Transverse colon (tissue), 4 donors: ENCODE measurements around the gene LBHD2. TPM values are rescaled to one million over a fixed set of nuclear protein-coding genes. Genes with fewer than 3 reads are reported as not detected.

Experiments used
- DNase-seq: peaks from one replicate; pipeline ENCODE4 v3.0.0-alpha.2; 2019
- H3K27ac ChIP-seq, 4 donors: fragments of 200-600 bp; sonication (generic); 2 replicates each; pipeline ENCODE4 v1.5.1; 2016 to 2018; ENCODE audit warnings: inconsistent platforms in 4 of 4
- H3K27me3 ChIP-seq: fragments of 200-600 bp; sonication (generic); 2 replicates; pipeline ENCODE4 v1.5.1; 2017; ENCODE audit warnings: inconsistent platforms
- H3K36me3 ChIP-seq, 4 donors: fragments of 200-600 bp; sonication (generic); 2 replicates each; pipeline ENCODE4 v1.5.1; 2017 to 2019; ENCODE audit warnings: inconsistent platforms in 4 of 4
- H3K4me1 ChIP-seq, 4 donors: fragments of 200-600 bp; sonication (generic); 2 replicates each; pipeline ENCODE4 v1.5.1; 2017 to 2020; ENCODE audit warnings: inconsistent platforms in 4 of 4
- H3K4me3 ChIP-seq, 4 donors: fragments of 200-600 bp; sonication (generic); 1 replicate in 1 of 4; 2 replicates in 3 of 4; pipeline versions ENCODE4 v1.5.1 to v1.6.1; 2017 to 2019; ENCODE audit warnings: inconsistent platforms in 4 of 4
- H3K9me3 ChIP-seq, 2 donors: fragments of 200-600 bp; sonication (generic); 2 replicates each; pipeline ENCODE4 v1.5.1; 2017 to 2019; ENCODE audit warnings: inconsistent platforms in 2 of 2
- CTCF ChIP-seq, 5 experiments: fragments of 200-600 bp in 3 of 5; fragments of 450-650 bp in 2 of 5; sonication (generic) in 3 of 5; IDR thresholded peaks; 1 replicate in 2 of 5; 2 replicates in 3 of 5; pipeline ENCODE4 v1.5.1; 2016 to 2017; ENCODE audit warnings: antibody characterized with exemption in 5 of 5, inconsistent platforms in 3 of 5, mild to moderate bottlenecking in 2 of 5, moderate library complexity in 1 of 5
- EP300 ChIP-seq: sonication (generic); formaldehyde crosslinking; IDR thresholded peaks from one replicate; pipeline ENCODE4 v1.6.1; 2017; ENCODE audit warnings: antibody characterized with exemption, low read depth
- POLR2A ChIP-seq: fragments of 450-650 bp; IDR thresholded peaks from one replicate; pipeline ENCODE4 v1.6.1; 2016; ENCODE audit warnings: antibody characterized with exemption, mild to moderate bottlenecking, moderate library complexity
- POLR2AphosphoS5 ChIP-seq, 3 donors: sonication (generic); formaldehyde crosslinking; IDR thresholded peaks; one replicate each; pipeline ENCODE4 v1.6.1; 2016; ENCODE audit warnings: antibody characterized with exemption in 3 of 3
- WGBS, 2 donors: methylation state at CpG; one replicate each; pipeline ENCODE4 v1.1.5; 2018; ENCODE audit warnings: low coverage in 1 of 2; 5-methylcytosine and 5-hydroxymethylcytosine counted together
- in situ Hi-C, 4 donors: fragments of 200-750 bp; cut with MboI; loops; one replicate each; pipeline versions ENCODE4 v1.15.0 to v1.15.1; 2017; ENCODE audit warnings: low sequenced_read_pairs in 3 of 4, low pct_ligation_motif_present in 1 of 4, low pct_unique_long_range_greater_than_20kb in 1 of 4
- intact Hi-C: fragments of 100-400 bp; cut with DNase I; formaldehyde crosslinking; loops from one replicate; pipeline ENCODE4 v1.15.1; 2023; ENCODE audit warnings: low total_unique reads
- total RNA-seq, 4 donors: library from RNA; depleted of rRNA; stranded (reverse); fragments of >200 nt; gene quantifications; one replicate each; pipeline ENCODE4 v1.1.0, GENCODE V29; 2016

Gene LBHD2
- total RNA-seq, 4 donors from 2014 or later: not detected

DNA sequence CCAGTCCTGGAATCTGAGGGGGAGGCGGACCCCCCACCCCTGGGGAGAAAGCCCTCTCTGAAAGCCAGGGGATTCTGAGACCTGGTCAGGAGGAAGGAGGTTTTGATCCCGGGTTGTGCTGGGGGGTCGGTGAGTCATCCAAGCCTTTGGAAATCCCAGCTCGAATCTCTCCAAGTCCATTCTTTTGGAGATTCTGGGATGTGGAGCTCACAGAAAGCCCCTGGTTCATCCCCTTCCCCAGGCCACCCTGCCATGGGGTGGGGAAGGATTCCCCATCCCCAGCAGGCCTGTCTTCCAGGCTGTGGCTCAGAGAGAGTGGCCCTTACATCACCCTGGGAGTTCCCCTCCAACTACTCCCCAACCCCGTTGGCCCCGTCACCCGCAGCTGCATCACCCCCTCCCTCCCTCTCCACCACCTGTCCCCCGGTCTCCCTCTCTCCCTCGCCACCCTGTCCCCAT is 24.8 kb downstream of the LBHD2 start:
- DNase-seq: peak; percentile 66
- in situ Hi-C loops (loop anchor here in 3 of 4 donors (10.0 kb wide), 2 partner anchors 176 to 186 kb away; no protein-coding TSS in a partner anchor), intact Hi-C loops (loop anchor here (1.0 kb wide), 1 partner anchor 26 kb away; no protein-coding TSS in a partner anchor)
- WGBS, 2 donors: 41 to 44% methylated on average over 3 to 8 of the region's 9 CpGs
- Histone ChIP-seq H3K27ac (peak overlapping the region; percentile 25 to 44 (median 37)), H3K9me3 (no peaks in the 10 kb centered on the region), H3K4me1 (peaks cover 12 to 57% (median 36%) of the 10 kb centered on the region in 4 donors), H3K4me3 (no peak overlapping the region), H3K27me3 (peaks cover 11% of the 10 kb centered on the region), H3K36me3 (no peaks in the 10 kb centered on the region)
- no peak for TF ChIP-seq POLR2A
- no peak for TF ChIP-seq POLR2AphosphoS5 (IDR thresholded peaks at IDR 0.05)
- TF ChIP-seq CTCF (IDR thresholded peaks at IDR 0.05): no peak
- TF ChIP-seq EP300: no peak

DNA sequence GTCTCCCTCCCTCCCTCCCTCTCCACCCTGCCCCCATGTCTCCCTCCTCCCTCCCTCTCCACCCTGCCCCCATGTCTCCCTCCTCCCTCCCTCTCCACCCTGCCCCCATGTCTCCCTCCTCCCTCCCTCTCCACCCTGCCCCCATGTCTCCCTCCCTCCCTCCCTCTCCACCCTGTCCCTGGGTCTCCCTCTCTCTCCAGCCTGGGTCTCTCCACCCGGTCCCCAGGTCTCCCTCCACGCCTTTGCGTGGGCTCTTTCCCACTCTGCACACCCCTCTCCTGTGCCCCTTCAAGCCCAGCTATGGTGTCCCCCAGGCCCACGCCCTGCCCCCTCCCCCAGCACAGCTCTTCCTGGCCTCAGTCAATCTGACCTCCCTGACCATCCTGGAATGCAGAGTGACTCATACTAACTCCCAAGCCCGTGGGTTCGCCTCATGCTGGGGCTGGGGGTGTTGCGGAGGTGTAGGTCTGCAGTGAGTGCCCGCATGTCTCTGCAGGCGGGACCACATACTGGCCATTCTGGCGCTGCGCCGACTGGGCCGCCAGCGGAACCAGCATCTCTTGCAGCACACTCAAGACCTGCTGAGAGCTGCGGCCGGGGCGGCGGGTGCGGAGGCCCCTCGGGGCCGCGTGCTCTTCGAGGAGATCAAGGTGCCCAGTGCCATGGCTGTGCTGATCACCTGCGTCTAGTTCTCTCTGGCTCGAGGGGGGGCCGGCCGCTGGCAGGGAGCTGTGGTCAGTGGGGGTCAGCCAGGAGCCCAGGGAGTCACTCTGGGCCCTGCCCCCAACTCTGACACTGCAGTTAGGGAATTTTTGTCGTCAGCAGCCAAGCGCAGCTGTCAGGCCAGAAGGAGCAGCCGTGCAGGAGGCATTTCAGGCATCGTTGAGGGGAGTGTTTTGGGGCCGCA is 25.8 kb downstream of the LBHD2 start:
- peak; percentile 48 for DNase-seq
- Histone ChIP-seq H3K36me3 (no peaks in the 10 kb centered on the region), H3K9me3 (no peaks in the 10 kb centered on the region), H3K27me3 (peaks cover 1% of the 10 kb centered on the region), H3K4me3 (no peak overlapping the region), H3K27ac (peak overlapping the region; percentile 60 to 78 (median 66)), H3K4me1 (peaks cover 5 to 55% (median 28%) of the 10 kb centered on the region in 4 donors)
- TF ChIP-seq POLR2AphosphoS5 (IDR thresholded peaks at IDR 0.05) (no peak), POLR2A (no peak), CTCF (IDR thresholded peaks at IDR 0.05) (no peak), EP300 (no peak)
- in situ Hi-C loops: loop anchor here in 3 of 4 donors (10.0 kb wide), 2 partner anchors 175 to 185 kb away; no protein-coding TSS in a partner anchor
- intact Hi-C loops: loop anchor here (1.0 kb wide), 1 partner anchor 27 kb away; no protein-coding TSS in a partner anchor
- WGBS, 2 donors: 66% methylated on average over 22 of the region's 32 CpGs; no CpG with 5 or more reads in 1 of the 2 donors

GRCh38 chr14:103110681-103111231 is 26.7 kb downstream of the LBHD2 start:
- 72% methylated on average over 12 of the region's 14 CpGs; no CpG with 5 or more reads in 1 of the 2 donors for WGBS, 2 donors
- TF ChIP-seq POLR2A (no peak), EP300 (no peak), CTCF (IDR thresholded peaks at IDR 0.05) (no peak)
- peaks cover 4 to 53% (median 26%) of the 10 kb centered on the region in 4 donors for H3K4me1 ChIP-seq
- no peaks in the 10 kb centered on the region for H3K36me3 ChIP-seq
- in situ Hi-C loops (no loop called here), intact Hi-C loops (no loop called here)
- H3K9me3 ChIP-seq: no peaks in the 10 kb centered on the region
- peak; percentile 67 for DNase-seq
- H3K27ac ChIP-seq: peak overlapping the region; percentile 60 to 78 (median 66)
- no peaks in the 10 kb centered on the region for H3K27me3 ChIP-seq
- H3K4me3 ChIP-seq: no peak overlapping the region

DNA sequence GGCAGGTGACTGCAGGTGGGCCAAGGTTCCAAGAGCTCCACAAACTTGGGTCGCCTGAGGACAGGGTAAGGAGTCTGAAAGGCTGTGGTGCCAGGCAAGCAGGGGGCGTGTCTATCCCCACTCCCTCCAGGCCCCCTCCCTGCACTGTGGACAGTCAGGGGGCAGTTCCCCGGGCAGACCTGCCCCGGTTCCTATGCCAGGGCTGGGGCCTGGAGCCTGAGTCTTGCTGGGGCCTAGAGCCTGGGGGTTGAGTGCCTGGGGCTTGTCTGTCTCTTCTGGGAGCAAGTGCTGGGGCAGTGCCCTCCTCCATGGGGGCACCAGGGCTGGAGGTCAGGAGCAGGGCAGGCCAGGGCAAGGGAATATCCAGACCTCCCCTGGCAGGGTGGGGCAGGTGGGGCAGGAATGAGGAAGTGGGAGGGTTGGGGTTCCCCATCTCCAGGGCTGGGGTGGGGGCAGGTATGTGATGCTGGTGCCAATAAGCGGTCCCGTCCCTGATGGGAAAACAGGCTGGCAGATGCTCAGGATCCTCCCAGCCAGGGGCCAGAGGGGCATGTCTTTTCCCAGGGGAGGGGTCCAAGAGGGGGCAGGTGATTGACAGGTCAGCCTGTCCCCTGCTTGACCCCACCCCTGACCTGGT is 27.3 kb downstream of the LBHD2 start:
- in situ Hi-C loops (no loop called here), intact Hi-C loops (no loop called here)
- Histone ChIP-seq H3K4me1 (peaks cover 4 to 53% (median 26%) of the 10 kb centered on the region in 4 donors), H3K36me3 (no peaks in the 10 kb centered on the region), H3K4me3 (no peak overlapping the region), H3K27ac (peak overlapping the region; percentile 60 to 78 (median 66)), H3K9me3 (no peaks in the 10 kb centered on the region), H3K27me3 (no peaks in the 10 kb centered on the region)
- no peak for DNase-seq
- 74% methylated on average over 5 of the region's 6 CpGs; no CpG with 5 or more reads in 1 of the 2 donors for WGBS, 2 donors
- TF ChIP-seq CTCF (IDR thresholded peaks at IDR 0.05): no peak
- TF ChIP-seq EP300: no peak
- no peak for TF ChIP-seq POLR2A
- TF ChIP-seq POLR2AphosphoS5 (IDR thresholded peaks at IDR 0.05): no peak
